Mesangial cell (primary cell): ENCODE measurements around the gene SLC25A36. TPM values are rescaled to one million over a fixed set of nuclear protein-coding genes. Genes with fewer than 3 reads are reported as not detected.

Experiments
- total RNA-seq: library from RNA; depleted of rRNA; stranded (reverse); fragments of >200 nt; gene quantifications from 2 replicates; pipeline ENCODE4 v1.2.3, GENCODE V29; 2015

The SLC25A36 gene
- 24.1 and 46.4 TPM in 2 replicates for total RNA-seq

GRCh38 chr3:140941434-140942220 lies at the start of gene SLC25A36:
SLC25A36 (plus strand) TSS chr3:140941836; CDS start chr3:140942055, 219 bp downstream.

Other genes with a start within 250 kb of the SLC25A36 start
- 0.13 and 0.49 TPM in 2 replicates for gene SPSB4, start 109.5 kb downstream of the SLC25A36 start, total RNA-seq